DMS114 treated with DMSO at 0.1 percent for 48 hours (cell line): ENCODE results near the gene NRL.
"Not testable (repeated sequence)": the region's sequence is repeated elsewhere in the genome, so short reads cannot be mapped to it uniquely, and the experiment has no call there.

Experiments used
- DNase-seq: peaks from one replicate; lab custom pipeline; 2025; ENCODE audit not compliant: unreplicated experiment; lab: John Stamatoyannopoulos, UW

NRL gene

GRCh38 chr14:24054646-24055045, 60.1 kb downstream of the NRL start:
- no peak for DNase-seq

GRCh38 chr14:24054324-24054641, 60.5 kb downstream of the NRL start:
- DNase-seq, result no peak

- DNase-seq, result no peak
Observed at GRCh38 chr14:24053548-24054323, 61.0 kb downstream of the NRL start.

- no peak for DNase-seq
Observed at GRCh38 chr14:24052656-24053547, 61.8 kb downstream of the NRL start.

GRCh38 chr14:24051789-24052655, 62.7 kb downstream of the NRL start, which contains the start of gene CARMIL3:
TSS of gene CARMIL3 (plus strand) at chr14:24052009. CDS start at chr14:24052154, 145 bp downstream.
- DNase-seq, result peak; percentile 31

GRCh38 chr14:24051176-24051788, 63.5 kb downstream of the NRL start:
- DNase-seq, result no peak

- not testable (repeated sequence) for DNase-seq
Observed at GRCh38 chr14:24050753-24051152, 64.0 kb downstream of the NRL start.

GRCh38 chr14:24049002-24049401, 65.7 kb downstream of the NRL start:
- DNase-seq, result not testable (repeated sequence)

- no peak for DNase-seq
Observed at GRCh38 chr14:24042746-24043145, 72.0 kb downstream of the NRL start.

- no peak for DNase-seq
Observed at GRCh38 chr14:24040692-24041091, 74.1 kb downstream of the NRL start.

GRCh38 chr14:24038686-24039085, 76.1 kb downstream of the NRL start:
- no peak for DNase-seq

- DNase-seq, result no peak
Observed at GRCh38 chr14:24037658-24038037, 77.1 kb downstream of the NRL start.

GRCh38 chr14:24036963-24037657, 77.6 kb downstream of the NRL start:
- not testable (repeated sequence) for DNase-seq

GRCh38 chr14:24036169-24036962, 78.4 kb downstream of the NRL start:
- no peak for DNase-seq

GRCh38 chr14:24035769-24036168, 79.0 kb downstream of the NRL start:
- not testable (repeated sequence) for DNase-seq

- no peak for DNase-seq
Observed at GRCh38 chr14:24032727-24033418, 81.9 kb downstream of the NRL start.

GRCh38 chr14:24031331-24031730, 83.4 kb downstream of the NRL start:
- DNase-seq, result not testable (repeated sequence)

GRCh38 chr14:24029687-24030086, 85.1 kb downstream of the NRL start:
- DNase-seq, result not testable (repeated sequence)
